ENCODE data around the gene NXPE3.
A peak's percentile ranks its signal among the peaks of the same experiment; 100 is the strongest.
"Not testable (repeated sequence)": the region's sequence is repeated elsewhere in the genome, so short reads cannot be mapped to it uniquely, and the experiment has no call there.

NXPE3 gene

DNA sequence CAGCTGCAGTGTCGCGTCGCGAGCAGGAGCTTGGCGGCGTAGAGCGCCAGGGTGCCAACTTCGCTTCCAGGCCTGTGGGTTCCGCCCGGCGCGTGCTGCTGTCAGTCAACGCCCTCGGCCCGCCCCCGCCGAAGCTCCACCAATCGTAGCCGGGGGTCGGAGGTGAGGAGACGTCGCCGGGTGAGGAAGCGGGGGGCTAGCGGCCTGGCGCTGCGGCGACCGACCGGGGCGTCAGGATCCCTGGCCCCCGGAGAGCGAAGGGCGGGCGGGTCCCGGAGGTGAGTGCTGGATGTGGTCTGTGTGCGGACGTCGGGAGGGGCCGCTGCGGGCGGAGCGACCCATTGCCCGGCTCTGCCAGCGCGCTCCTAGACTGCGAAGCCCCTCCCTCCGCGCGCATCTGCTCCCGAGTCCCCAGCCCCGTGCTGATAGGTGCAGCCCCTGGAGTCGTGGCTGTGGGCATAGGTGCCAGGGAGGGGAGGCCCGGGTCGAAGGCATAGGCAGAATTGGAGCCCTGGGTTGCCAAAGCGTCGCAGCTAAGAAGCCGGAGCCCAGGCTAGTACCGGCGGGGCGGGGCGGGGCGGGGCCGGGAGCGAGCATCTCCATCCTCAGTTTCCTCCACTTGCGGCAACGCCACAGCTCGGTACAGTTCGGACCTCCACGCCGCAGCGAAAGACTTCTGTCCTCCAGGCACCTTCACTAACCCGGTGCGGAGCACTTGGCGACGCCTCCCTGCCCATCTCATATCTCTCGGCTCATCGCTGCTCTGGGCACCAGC is at the start of gene NXPE3:
Gene NXPE3, plus strand, starts transcription at position 165 of the 775 bp plus-strand sequence. CDS start 6,386 bp downstream, outside the sequence.
- peak; percentile 94 for DNase-seq

DNA sequence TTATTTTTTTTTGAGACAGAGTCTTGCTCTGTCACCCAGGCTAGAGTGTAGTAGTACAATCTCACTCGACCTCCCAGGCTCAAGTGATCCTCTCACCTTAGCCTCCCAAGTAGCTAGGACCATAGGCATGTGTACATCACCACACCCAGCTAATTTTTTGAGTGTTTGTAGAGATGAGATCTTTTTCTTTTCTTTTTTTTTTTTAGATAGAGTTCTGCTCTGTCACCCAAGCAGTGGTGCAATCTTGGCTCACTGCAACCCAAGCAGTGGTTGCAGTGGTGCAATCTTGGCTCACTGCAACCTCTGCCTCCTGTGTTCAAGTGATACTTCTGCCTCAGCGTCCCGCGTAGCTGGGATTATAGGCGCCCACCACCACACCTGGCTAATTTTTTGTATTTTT is 49.4 kb upstream of the NXPE3 start:
- DNase-seq = no peak

DNA sequence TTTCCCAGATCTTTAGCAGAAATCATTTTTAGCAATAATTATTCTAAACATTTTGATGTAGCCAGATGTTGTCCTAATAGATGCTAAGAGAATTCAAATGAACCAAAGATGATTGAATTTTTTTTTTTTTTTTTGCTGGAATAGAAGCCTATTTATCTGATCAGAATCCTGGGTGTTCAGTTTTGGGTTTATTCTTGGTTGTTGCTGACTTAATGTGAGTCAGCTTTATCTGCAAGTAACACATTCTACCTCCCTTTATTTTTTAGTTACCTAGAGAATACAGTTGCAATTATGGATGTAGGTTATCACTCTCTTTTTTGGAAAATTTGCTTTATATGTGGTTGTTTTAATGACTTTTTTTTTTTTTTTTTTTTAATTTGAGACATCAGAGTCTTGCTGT is 48.2 kb upstream of the NXPE3 start:
- DNase-seq = no peak

DNA sequence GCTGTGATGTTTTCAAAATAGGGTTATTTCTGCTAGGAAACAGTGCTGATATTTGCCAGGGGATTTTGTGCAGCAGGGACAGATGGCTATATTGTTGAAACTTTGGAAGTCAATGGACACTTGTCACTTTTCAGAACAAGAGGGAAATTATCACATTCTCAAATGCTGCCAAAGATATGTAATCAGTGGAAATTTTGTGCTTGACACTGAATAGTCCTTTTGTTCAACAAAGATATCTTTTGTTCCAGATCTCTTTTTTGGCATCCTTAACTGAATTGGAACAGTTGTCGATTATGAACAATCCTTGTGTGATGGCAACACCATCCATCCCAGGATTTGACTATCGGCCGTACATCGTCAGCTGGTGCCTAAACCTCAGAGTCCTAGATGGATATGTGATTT is 46.8 kb upstream of the NXPE3 start:
- DNase-seq = no peak

DNA sequence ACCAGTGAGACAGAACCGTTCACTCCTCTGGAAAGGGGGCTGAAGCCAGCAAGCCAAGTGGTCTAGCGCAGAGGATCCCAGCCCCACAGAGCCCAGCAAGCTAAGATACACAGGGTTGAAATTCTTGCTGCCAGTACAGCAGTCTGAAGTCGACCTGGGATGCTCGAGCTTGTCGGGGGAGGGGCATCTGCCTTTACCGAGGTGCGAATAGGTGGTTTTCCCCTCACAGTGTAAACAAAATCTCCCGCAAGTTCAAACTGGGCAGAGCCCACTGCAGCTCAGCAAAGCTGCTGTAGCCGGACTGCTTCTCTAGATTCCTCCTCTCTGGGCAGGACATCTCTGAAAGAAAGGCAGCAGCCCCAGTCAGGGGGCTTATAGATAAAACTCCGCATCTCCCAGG is 43.2 kb upstream of the NXPE3 start:
- no peak for DNase-seq

DNA sequence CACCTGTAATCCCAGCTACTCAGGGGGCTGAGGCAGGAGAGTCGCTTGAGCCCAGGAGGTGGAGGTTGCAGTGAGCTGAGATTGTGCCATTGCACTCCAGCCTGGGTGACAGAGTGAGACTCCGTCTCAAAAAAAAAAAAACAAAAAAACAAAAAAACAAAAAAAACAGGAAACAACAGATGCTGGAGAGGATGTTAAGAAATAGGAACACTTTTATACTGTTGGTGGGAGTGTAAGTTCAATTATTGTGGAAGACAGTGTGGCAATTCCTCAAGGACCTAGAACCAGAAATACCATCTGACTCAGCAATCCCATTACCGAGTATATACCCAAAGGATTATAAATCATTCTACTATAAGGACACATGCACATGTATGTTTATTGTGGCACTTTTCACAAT is 37.1 kb upstream of the NXPE3 start:
- not testable (repeated sequence) for DNase-seq

DNA sequence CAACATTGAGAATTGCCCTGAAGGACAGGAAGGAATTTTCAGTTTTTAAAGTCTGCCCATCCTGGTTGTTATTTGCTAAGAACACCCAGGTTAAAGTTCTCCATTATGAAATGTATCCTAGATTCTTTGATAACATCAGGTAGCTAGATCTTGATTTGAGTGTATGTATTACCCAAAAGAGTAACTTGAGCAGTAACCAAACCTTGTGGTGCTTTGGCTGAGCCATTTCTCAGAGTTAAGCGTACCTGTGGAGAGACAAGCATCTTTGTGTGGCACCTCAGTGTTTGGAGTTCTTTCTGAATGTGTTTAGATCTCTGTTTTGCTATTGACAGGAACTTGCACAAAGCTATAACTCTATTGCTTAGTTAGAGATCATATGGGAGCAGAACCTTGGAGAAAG is 34.2 kb upstream of the NXPE3 start:
- DNase-seq = no peak

DNA sequence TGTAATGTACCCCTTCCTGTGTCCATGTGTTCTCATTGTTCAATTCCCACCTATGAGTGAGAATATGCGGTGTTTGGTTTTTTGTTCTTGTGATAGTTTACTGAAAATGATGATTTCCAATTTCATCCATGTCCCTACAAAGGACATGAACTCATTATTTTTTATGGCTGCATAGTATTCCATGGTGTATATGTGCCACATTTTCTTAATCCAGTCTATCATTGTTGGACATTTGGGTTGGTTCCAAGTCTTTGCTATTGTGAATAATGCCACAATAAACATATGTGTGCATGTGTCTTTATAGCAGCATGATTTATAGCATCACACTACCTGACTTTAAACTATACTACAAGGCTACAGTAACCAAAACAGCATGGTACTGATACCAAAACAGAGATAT is 33.1 kb upstream of the NXPE3 start:
- DNase-seq = not testable (repeated sequence)

DNA sequence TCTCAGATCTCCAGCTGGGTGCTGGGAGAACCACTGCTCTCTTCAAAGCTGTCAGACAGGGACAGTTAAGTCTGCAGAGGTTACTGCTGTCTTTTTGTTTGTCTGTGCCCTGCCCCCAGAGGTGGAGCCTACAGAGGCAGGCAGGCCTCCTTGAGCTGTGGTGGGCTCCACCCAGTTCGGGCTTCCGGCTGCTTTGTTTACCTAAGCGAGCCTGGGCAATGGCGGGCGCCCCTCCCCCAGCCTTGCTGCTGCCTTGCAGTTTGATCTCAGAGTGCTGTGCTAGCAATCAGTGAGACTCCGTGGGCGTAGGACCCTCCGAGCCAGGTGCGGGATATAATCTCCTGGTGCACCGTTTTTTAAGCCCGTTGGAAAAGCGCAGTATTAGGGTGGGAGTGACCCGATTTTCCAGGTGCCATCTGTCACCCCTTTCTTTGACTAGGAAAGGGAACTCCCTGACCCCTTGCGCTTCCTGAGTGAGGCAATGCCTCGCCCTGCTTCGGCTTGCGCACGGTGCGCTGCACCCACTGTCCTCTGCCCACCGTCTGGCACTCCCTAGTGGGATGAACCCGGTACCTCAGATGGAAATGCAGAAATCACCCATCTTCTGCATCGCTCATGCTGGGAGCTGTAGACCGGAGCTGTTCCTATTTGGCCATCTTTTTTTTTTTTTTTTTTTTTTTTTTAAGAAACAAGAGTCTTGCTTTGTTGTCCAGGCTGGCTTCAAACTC is 25.5 kb upstream of the NXPE3 start:
- not testable (repeated sequence) for DNase-seq

DNA sequence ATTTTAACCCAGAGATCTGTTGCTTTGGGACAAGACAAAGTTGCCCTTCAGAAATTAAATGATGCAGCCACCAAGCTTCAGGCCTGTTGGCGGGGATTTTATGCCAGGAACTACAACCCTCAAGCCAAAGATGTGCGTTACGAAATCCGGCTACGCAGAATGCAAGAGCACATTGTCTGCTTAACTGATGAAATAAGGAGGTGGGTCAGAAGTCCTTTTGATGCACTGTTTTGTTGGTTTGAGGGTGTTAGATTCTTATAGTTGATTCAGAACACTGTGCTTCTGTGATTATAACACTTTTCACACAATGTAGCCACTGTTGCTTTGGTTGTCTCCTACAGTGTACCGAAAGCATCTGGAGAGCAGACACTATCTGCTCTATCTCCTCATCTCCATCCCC is 20.8 kb upstream of the NXPE3 start:
- no peak for DNase-seq

DNA sequence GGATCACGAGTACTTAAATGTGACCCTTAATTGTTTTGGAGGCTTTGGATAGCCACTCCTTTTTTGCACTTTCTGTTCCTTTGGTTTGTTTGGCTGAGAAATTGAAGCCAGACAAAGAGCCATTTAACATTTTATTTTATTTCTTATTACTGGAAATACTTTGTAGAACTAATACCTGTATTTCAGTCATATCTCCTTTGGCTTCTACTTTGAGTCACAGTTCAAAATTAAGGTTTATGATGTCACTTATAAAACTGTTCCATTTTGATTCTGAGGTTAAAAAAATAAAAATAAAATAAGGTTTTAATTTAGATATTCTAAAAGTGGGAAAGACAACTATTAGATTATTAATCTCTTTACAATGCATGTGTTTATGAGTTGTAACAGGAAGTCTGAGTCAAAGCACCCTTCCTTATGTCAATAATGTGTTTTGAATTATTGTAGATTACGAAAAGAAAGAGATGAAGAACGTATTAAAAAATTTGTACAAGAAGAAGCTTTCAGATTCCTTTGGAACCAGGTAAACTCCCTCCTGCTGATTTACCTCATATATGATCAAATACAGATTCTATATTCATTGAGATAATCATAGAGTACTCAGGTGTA is 16.9 kb upstream of the NXPE3 start:
- DNase-seq = no peak

DNA sequence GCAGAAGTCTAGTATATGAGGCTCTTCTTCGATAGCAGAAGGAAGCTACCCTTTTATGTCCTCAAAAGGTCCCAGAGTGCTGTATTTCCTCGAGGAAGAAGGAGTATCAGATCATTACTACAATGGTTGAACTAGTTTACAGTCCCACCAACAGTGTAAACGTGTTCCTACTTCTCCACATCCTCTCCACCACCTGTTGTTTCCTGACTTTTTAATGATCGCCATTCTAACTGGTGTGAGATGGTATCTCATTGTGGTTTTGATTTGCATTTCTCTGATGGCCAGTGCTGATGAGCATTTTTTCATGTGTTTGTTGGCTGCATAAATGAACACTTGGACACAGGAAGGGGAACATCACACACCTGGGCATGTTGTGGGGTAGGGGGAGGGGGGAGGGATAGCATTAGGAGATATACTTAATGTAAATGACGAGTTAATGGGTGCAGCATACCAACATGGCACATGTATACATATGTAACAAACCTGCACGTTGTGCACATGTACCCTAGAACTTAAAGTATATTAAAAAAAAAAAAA is 1.2 kb upstream of the NXPE3 start:
- not testable (repeated sequence) for DNase-seq

DNA sequence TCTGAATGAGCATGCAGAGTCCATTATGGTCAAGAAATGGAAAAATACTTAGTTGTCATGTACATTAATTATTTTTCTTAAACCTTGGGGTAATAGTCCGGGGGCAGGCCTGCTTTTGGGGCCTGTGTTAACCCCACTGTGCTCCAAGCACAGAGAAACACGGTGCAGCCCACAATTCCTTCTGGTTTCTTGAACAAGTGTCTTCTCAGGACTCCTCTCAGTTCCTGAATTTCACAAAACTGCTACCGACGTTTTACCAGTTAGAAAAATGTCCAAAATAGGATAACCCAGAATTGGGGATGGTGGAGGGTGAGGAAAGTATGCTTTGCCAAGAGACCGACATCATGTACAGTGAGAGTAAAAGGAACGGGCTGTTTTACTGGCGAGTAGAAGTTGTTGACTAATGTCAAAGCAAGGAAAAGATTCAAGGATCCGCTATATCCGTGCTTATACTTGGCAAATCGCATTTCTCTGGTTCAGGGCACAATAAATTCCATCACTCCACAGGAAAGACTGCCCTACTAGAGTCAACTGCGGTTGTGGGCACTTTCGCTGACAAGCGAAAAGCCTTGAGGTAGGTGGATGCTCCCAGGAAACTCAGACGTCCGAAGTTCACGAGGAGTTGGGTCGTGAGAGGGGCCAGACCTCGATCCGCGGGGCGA is 495 bp upstream of the NXPE3 start:
- DNase-seq = no peak

DNA sequence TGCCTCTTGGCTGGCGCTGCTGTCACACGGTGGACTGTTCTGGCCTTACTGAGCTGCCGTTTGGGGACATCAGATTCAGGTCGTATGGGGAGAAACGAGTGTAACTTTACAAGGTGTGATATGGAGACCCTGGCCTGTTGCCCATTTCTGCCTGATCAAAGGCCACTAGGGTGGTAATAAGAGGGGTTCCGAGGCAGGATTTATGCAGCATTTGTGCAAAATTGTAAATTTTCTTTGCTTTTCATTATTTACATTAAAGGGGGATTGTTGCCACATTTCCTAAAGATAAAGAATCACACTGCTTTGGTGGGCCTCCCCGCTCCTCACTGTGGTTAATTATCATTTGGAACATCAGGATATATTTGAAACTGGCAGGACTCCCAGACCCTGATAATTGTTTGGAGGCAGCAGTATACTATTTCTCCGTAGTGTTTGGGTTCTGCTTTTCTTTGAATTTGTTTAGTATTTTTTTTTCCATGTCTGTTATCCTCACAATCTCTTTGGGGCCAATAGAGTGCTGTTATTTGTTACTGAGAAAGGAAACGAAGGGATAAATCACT is 891 bp downstream of the NXPE3 start:
- no peak for DNase-seq

DNA sequence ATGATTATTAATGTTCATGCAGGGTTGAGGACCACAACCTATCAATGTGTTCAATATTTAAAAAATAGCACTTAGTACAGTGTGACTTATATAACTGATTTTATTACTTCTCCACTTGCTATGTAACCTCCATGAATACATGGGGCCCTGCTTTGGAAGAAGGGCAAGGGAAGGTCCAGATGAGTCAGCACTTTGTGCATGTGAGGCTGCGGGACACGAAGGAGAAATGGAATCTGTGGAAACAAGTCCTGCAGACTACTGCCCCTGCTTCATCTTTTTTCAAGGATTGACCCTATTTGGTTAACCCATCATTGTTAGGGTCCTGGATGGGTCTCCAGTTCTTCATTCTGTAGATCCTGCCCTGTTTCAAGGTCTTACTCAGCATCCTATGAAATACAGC is 1.6 kb downstream of the NXPE3 start:
- DNase-seq = no peak

DNA sequence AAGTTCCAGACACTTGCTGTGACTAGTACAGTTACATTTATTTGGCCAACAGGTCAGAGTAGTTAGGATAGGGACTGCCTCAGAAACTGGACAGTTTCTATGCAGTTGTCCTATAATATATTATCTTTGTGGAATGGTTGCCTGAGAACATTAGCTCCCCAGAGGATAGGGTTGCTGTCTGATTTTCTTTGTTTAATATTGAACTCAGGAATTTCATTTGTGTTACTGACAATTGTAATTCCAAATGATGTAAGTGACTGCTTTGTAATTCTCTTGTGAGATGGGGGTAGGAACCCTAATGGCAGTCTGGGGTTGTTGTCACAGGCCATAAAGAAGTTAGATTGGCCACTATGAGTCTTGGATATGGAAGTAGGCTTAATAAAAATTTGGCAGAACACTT is 2.2 kb downstream of the NXPE3 start:
- DNase-seq = no peak

DNA sequence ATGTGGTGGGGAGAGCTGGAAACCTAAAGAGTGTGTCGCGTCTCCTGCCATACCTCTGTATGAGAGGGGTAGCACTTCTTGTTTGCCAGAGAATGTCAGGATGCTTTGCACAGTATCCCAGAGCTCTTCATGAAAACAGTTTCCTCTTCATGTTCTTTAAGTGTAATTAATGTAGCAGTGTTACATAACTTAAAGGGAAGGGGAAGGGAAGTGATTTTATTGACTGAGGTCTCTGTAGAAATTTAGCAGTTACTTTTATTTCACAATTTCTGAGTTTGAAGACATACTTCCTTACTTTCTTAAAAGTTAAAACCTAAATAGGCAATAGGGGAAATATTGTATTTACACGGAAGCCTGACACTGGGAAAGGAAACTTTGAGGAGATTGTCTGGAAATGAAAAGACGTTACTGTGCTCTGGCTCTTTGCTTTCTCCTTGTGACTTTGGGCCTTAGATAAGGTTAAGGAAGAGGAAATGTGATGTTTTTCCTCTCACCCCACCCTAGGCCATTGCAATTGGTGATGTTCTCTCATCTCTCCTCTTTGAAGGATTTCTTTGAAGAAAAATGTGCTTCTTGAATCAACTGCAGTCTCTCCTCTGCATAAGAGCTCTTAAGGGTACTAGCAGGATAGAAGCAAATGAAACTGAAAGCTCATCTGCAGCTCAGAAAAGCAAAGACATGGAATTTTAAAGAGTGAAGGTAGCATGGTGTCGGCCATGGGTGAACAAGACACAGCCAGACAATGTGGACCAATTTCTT is 6.0 kb downstream of the NXPE3 start:
- DNase-seq = no peak

DNA sequence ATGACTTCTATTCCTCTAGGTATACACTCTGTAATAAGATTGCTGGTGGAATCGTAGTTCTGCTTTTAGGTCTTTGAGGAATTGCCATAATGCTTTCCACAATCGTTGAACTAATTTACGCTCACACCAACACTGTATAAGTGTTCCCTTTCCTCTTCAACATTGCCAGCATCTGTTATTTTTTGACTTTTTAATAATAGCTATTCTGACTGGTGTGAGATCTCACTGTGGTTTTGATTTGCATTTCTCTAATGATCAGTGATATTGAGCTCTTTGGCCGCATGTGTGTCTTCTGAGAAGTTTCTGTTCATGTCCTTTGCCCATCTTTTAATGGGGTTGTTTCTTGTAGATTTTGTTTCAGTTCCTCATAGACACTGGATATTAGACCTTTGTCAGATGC is 12.8 kb downstream of the NXPE3 start:
- no peak for DNase-seq

DNA sequence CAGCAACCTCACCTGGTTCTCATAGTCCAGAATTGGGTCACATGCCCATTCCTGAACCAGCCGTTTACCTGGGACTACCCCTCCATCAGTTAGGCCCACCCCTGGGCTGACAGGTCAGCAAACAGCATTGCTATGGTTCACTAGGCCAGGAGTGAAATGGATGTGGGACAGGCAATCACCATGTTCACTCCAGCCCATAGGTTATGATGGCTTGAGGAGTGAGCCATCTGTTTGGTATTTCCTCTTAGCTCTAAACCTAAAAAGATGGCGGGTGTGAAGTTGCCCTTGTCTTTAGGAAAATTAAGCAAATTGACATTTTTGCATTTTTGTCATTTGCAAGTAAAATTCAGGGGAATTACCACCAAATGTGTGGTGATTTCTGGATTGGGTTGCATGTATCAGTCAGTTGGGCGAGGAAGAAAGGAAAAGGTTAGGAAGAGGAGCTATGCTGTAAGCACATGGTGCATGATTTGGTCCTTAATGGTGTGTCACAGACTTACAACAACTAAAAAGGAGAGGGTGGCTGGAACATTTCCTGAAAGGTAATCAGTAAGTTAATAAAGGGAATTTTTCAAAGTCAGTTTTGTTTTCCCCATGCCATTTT is 17.2 kb downstream of the NXPE3 start:
- DNase-seq = no peak

DNA sequence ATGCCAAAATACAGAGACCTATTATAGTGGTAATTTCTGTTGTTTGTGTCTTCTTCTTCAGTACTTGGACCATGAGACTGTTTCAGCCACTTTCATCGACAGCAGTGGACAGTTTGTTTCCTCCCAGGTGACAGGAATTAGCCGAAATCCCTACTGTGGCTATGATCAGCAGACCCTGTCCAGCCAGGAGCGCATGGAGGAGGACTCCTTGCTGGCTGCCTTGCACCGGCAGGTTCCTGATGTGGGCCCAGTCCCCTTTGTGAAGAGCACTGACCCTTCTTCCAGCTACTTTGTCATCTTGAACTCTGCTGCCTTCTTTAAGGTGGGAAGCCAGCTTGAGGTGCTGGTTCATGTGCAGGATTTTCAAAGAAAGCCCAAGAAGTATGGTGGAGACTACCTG is 22.2 kb downstream of the NXPE3 start:
- no peak for DNase-seq

DNA sequence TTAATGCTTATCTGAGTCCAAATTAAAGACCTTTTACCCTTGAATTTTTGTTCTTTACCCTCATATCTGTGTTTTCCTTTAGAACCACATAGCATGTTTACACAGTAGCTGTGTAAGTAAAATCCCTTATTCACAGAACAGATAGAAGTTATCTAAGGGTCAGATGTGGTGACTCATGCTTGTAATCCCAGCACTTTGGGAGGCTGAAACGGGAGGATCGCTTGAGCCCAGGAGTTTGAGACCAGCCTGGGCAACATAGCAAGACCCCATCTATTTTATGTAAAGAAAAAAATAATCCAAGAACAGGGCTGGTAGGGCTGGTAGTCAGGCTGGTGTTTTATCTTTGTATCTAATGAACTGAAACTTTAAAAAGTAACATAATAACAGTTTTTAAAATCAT is 23.2 kb downstream of the NXPE3 start:
- no peak for DNase-seq
